GM21825 (cell line): Measurements from ENCODE around the gene MIB2.
"Not testable (repeated sequence)": the region's sequence is repeated elsewhere in the genome, so short reads cannot be mapped to it uniquely, and the experiment has no call there.

Experiments used
- ATAC-seq: cut with Tn5 transposase; IDR thresholded peaks from one replicate; pipeline ENCODE4 v1.9.1; 2021; ENCODE audit warnings: mild to moderate bottlenecking, moderate library complexity; ENCODE audit not compliant: unreplicated experiment

Gene MIB2

GRCh38 chr1:1626207-1627141 lies 11.2 kb downstream of the MIB2 start:
- no peak for ATAC-seq

- no peak for ATAC-seq
Observed at GRCh38 chr1:1627261-1627828, 12.0 kb downstream of the MIB2 start.

- ATAC-seq = no peak
Observed at GRCh38 chr1:1627829-1628753, 12.8 kb downstream of the MIB2 start.

- ATAC-seq = no peak
Observed at GRCh38 chr1:1628754-1629429, 13.6 kb downstream of the MIB2 start.

GRCh38 chr1:1629430-1630190 lies 14.3 kb downstream of the MIB2 start:
- ATAC-seq = no peak

- ATAC-seq = peak; percentile 47
Observed at GRCh38 chr1:1630191-1630964, 15.1 kb downstream of the MIB2 start.

- no peak for ATAC-seq
Observed at GRCh38 chr1:1630965-1631781, 15.9 kb downstream of the MIB2 start.

GRCh38 chr1:1631782-1632420 lies 16.6 kb downstream of the MIB2 start, which contains the start of gene MMP23B:
Gene MMP23B, plus strand, starts transcription at chr1:1632173. Its CDS starts 46 bp downstream, at chr1:1632219.
- ATAC-seq = no peak

- ATAC-seq = not testable (repeated sequence)
Observed at GRCh38 chr1:1633409-1633808, 18.1 kb downstream of the MIB2 start.

- not testable (repeated sequence) for ATAC-seq
Observed at GRCh38 chr1:1634613-1635012, 19.3 kb downstream of the MIB2 start.

- not testable (repeated sequence) for ATAC-seq
Observed at GRCh38 chr1:1636621-1637478, 21.6 kb downstream of the MIB2 start.

- not testable (repeated sequence) for ATAC-seq
Observed at GRCh38 chr1:1637479-1637875, 22.2 kb downstream of the MIB2 start.

GRCh38 chr1:1638528-1638927 lies 23.2 kb downstream of the MIB2 start:
- not testable (repeated sequence) for ATAC-seq

- ATAC-seq = not testable (repeated sequence)
Observed at GRCh38 chr1:1639368-1639767, 24.1 kb downstream of the MIB2 start.

- not testable (repeated sequence) for ATAC-seq
Observed at GRCh38 chr1:1640081-1640480, 24.8 kb downstream of the MIB2 start.

GRCh38 chr1:1640711-1641461 lies 25.6 kb downstream of the MIB2 start:
- ATAC-seq = not testable (repeated sequence)
